Measurements from ENCODE around the gene IGFL4.

Gene IGFL4

GRCh38 chr19:46076031-46076880, 35.5 kb upstream of the IGFL4 start:
- no peak for DNase-seq (ENCODE audit: low spot score)
- in situ Hi-C loops (cut with MboI; ENCODE audit: low pct_unique_long_range_greater_than_20kb, low sequenced_read_pairs, unreplicated experiment): loop anchor here (25.0 kb wide), 2 partner anchors 111 to 186 kb away; no protein-coding TSS in a partner anchor

GRCh38 chr19:46073268-46073922, 32.6 kb upstream of the IGFL4 start:
- in situ Hi-C loops (cut with MboI; ENCODE audit: low pct_unique_long_range_greater_than_20kb, low sequenced_read_pairs, unreplicated experiment): no loop called here
- TF ChIP-seq CTCF (IDR thresholded peaks at IDR 0.05; ENCODE audit: extremely low read depth, insufficient read depth, missing control alignments): no peak
- no peak for DNase-seq (ENCODE audit: low spot score)

More at GRCh38 chr19:46076031-46076880, 35.5 kb upstream of the IGFL4 start:
- TF ChIP-seq CTCF (IDR thresholded peaks at IDR 0.05; ENCODE audit: extremely low read depth, insufficient read depth, missing control alignments): no peak

GRCh38 chr19:46069806-46070341, 29.1 kb upstream of the IGFL4 start:
- no peak for DNase-seq (ENCODE audit: low spot score)
- in situ Hi-C loops (cut with MboI; ENCODE audit: low pct_unique_long_range_greater_than_20kb, low sequenced_read_pairs, unreplicated experiment): no loop called here
- no peak for TF ChIP-seq CTCF (IDR thresholded peaks at IDR 0.05; ENCODE audit: extremely low read depth, insufficient read depth, missing control alignments)

- in situ Hi-C loops (cut with MboI; ENCODE audit: low pct_unique_long_range_greater_than_20kb, low sequenced_read_pairs, unreplicated experiment): no loop called here
- no peak for DNase-seq (ENCODE audit: low spot score)
- no peak for TF ChIP-seq CTCF (IDR thresholded peaks at IDR 0.05; ENCODE audit: extremely low read depth, insufficient read depth, missing control alignments)
Measured at GRCh38 chr19:46068345-46069258, 27.8 kb upstream of the IGFL4 start.

GRCh38 chr19:46067691-46068090, 26.9 kb upstream of the IGFL4 start:
- in situ Hi-C loops (cut with MboI; ENCODE audit: low pct_unique_long_range_greater_than_20kb, low sequenced_read_pairs, unreplicated experiment): no loop called here
- DNase-seq (ENCODE audit: low spot score): no peak
- no peak for TF ChIP-seq CTCF (IDR thresholded peaks at IDR 0.05; ENCODE audit: extremely low read depth, insufficient read depth, missing control alignments)

- TF ChIP-seq CTCF (IDR thresholded peaks at IDR 0.05; ENCODE audit: extremely low read depth, insufficient read depth, missing control alignments): no peak
- in situ Hi-C loops (cut with MboI; ENCODE audit: low pct_unique_long_range_greater_than_20kb, low sequenced_read_pairs, unreplicated experiment): no loop called here
- DNase-seq (ENCODE audit: low spot score): no peak
Measured at GRCh38 chr19:46066471-46066870, 25.7 kb upstream of the IGFL4 start.

Data from GM13977 (cell line).